ENCODE measurements around the gene MSL2. TPM values are rescaled to one million over a fixed set of nuclear protein-coding genes. Genes with fewer than 3 reads are reported as not detected.
"Not testable (repeated sequence)": the region's sequence is repeated elsewhere in the genome, so short reads cannot be mapped to it uniquely, and the experiment has no call there.

Gene MSL2
- total RNA-seq, 1 donor from 2014 or later, result 13.8 TPM

GRCh38 chr3:136192831-136193230 lies 3.3 kb downstream of the MSL2 start:
- no peak for ATAC-seq

GRCh38 chr3:136192195-136192594 lies 3.9 kb downstream of the MSL2 start:
- ATAC-seq, result not testable (repeated sequence)

DNA sequence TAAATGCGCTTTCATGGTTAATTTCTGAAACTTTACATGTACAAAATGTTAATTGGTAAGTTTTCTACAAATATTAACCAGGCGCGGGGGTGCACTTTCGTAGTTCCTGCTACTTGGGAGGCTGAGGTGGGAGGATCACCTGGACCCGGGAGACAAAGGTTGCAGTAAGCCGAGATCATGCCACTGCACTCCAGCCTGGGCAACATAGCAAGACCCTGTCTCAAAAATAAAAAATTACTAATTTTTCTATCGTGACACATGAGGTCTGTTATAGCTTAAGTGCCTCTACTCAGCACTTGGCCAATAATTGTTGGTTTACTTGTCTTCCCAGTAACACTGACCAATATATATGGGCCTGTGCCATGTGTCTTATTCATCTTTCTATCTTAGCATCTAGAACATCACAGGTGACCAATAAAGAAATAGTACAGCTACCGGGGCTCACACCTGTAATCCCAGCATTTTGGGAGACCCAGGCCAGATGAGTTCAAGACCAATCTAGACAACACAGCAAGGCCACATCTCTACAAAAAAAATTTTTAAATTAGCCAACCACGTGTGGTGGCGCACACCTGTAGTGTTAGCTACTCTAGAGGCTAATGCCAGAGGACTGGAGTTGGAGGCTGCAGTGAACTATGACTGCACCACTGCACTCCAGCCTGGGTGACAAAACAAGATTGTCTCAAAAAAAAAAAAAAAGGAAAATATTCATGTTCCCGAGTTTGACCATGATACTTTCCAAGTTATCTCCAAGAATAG lies 6.1 kb downstream of the MSL2 start:
- ATAC-seq, result no peak

DNA sequence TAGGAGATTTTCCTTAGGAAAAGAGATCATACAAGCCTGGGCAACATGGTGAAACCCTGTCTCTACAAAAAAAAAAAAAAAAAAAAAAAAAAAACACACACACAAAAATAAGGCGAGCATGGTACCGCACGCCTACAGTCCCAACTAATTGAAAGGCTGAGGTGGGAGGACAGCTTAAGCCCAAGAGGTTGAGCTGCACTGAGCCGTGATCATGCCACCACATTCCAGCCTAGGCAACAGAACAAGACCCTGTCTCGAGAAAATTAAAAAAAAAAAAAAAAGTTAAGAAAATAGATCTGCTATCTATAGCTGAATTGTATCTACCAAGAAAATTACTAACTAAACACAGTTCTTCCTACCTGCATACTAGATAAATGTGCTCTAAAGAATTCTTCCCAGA lies 7.1 kb downstream of the MSL2 start:
- ATAC-seq, result no peak

- no peak for ATAC-seq
Observed at GRCh38 chr3:136187868-136188267, 8.3 kb downstream of the MSL2 start.

DNA sequence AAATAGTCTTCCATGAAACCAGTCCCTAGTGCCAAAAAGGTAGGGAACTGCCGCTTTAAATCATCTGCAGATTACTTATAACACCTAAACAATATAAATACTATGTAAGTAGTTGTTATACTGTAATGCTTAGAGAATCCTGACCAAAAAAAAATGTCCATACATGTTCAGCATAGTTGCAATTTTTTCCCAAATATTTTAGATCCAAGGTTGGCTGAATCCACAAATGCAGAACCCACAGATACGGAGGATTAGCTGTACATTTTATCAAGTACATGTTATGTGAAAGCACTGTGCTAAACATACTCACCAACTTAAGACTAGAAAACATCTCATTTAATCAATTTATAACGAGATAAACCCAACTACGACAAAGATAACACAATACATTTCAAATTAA lies 9.3 kb downstream of the MSL2 start:
- no peak for ATAC-seq

GRCh38 chr3:136186344-136186743 lies 9.8 kb downstream of the MSL2 start:
- ATAC-seq, result peak; percentile 93

- ATAC-seq, result no peak
Observed at GRCh38 chr3:136184703-136185102, 11.4 kb downstream of the MSL2 start.

DNA sequence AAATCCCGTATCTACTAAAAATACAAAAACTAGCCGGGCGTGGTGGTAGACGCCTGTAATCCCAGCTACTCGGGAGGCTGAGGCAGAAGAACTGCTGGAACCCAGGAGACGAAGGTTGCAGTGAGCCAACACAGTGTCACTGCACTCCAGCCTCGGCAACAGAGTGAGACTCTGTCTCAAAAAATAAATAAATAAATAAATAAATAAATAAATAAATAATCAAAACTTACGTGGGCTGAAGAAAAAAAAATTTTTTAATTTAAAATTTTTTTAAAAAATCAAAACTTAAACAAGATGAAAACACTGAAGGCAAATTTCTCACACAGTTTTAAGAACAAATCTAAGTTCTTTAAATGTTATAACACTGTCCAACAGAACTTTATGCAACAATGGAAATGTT lies 14.4 kb downstream of the MSL2 start:
- ATAC-seq, result no peak

DNA sequence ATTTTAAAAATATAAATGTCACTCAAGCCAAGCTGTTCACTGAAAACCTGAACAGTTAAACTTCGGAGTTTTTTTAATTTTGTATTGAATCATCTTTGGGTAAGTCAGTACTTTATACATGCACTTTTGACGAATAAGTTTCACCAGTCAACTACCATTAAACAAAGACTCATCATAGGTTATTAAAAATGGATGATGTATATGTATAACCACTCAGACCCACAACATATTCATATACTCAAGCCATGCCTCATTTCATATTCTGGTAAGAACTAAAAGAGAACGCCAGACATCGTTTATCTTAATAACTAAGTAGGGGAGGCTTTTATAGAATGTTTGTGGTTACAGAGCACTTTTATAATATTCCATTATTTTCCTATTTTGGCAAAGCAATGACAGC lies 18.3 kb downstream of the MSL2 start:
- ATAC-seq, result no peak

- ATAC-seq, result no peak
Observed at GRCh38 chr3:136173939-136174490, 22.1 kb downstream of the MSL2 start.

DNA sequence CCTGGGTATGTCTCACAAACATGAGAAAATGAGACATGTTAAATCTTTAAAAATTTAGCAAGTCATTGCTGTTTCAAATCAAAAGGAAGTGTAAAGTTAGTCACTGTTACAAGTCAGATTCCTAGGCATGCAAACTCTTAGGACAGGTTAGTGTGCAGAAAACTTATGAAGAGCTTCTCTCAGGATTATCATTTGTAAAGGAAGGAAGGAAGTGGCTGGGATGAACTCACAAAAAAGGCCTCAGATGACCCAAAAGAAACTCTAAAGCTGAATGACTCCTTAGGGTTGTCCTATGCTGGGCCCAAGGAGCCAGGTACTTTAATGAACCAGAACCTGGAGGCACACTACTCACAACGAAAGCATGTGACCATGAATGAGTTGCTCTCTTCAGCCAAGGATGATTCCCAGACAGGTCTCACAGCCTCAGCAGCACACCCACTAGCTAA lies 25.0 kb downstream of the MSL2 start:
- ATAC-seq, result peak; percentile 91

DNA sequence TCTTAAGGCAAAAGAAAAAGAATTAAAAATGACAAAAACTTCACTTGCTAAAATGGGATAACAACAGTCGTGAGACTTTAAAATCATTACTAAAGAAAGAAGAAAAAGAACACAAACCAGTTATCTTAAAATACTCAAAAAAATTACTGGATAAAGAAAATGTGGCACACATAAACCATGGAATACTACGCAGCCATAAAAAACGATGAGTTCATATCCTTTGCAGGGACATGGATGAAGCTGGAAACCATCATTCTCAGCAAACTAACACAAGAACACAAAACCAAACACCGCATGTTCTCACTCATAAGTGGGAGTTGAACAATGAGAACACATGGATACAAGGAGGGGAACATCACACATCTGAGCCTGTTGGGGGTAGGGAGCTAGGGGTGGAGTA lies 27.9 kb downstream of the MSL2 start:
- ATAC-seq, result not testable (repeated sequence)

DNA sequence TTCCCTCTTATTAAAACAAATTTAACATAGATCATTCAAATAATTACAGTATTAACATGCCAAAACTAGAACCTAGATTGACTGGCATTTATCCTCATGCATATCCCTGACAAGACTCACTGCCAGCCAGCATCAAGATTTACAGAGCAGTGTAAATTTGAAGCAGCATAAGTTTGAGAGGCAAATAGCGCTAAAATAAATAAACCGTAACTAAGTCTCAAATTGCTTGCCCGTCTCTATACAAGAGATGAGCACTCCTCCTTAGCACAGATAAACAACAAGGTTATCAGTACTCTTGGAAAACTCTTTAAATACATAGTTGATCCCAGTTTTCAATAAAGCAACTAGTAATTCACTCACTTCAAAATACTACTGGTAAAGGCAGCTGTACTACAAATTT lies 29.6 kb downstream of the MSL2 start:
- no peak for ATAC-seq

DNA sequence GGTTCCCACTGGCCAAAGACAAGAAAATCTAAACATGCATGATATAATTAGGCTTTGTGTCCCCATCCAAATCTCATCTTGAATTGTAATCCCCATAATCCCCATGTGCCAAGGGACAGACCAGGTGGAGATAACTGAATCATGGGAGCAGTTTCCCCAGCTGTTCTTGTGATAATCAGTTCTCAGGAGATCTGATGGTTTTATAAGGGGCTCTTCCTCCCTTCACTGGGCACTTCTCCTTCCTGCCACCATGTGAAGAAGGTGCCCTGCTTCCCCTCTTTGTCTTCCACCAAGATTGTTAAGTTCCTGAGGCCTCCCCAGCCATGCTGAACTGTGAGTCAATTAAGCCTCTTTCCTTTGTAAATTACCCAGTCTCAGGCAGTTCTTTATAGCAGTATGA lies 32.5 kb downstream of the MSL2 start:
- ATAC-seq, result not testable (repeated sequence)

DNA sequence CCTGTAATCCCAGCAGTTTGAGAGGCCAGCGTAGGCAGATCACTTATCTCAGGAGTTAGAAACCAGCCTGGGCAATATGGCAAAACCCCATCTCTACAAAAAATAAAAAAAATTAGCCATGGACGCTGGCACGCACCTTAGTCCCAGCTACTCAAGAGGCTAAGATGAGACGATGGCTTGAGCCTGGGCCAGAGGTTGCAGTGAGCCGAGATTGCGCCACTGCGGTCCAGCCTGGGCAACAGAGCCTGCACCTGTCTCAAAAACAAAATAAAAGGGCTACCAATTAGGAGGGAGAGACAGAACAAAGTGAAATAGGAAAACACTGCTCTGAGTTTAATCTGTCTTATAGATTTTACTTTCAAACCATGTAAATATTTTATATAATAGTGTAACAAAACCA lies 33.8 kb downstream of the MSL2 start:
- ATAC-seq, result no peak

- ATAC-seq, result no peak
Observed at GRCh38 chr3:136161516-136161915, 34.6 kb downstream of the MSL2 start.

DNA sequence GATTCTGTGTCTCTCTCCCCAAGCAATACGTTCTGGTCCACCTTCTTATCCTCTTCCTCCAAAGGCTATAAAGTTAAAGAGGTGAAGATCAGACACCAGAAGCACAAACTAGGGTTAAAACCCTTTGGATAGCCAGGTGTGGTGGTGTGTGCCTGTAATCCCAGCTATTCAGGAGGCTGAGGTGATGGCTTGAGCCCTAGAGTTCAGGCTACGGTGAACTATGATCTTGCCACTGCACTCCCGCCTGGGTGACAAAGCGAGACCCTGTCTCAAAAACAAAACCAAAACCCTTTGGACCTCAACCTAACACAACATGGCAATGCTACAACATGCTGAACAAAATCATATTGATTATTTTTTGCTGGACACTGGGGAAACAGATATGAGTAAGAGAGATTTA lies 43.2 kb downstream of the MSL2 start:
- no peak for ATAC-seq

DNA sequence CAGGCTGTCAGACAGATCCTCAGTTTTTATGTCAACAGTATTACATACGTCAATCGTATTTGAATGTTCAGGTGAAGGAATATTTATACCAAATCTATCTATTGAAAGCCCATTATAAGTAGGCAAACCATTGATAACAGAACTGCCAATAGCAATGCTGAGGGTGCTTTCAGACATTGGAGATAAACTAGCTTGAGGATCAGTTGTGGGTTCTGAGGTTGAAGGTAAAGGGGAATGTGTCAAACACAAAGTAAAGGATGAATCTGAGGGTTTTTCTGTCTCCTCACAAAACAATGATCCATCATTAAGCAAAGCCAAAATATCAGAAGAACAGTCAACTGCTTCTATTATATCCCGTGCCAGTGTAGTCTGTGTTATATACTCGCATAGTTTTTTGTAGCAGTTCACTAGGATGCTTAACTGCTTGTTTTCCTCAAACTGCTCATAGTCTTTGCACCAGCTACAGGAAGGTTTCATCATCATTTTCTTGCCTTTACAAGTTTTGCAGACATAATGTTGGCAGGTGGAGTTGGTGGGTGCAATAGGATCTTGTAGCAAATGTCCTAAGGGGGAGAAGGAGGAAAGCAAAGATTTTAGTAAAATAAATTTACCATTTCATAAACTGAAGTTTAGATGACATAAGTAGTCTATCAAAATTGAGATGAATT lies 43.8 kb downstream of the MSL2 start:
- no peak for ATAC-seq

DNA sequence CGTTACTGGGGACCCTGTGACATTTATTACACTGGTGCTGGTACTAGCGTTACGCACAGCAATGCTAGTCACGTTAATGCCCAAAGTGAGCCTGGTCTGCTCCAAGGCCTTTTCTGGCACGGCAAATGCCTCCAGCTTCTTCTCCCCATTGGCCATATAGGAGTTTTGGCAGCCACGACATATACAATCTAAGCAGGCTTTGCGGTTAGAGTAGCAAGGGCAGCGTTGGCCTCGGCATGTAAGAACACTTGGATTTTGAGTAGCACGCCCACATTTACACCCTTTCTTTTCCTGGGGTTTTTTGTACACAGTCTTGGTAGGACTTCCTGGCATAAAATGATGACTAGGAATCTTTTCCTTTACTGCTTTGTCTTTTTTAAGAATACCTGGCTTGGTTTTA lies 44.9 kb downstream of the MSL2 start:
- peak; percentile 81 for ATAC-seq

GRCh38 chr3:136149667-136150066 lies 46.5 kb downstream of the MSL2 start:
- no peak for ATAC-seq

DNA sequence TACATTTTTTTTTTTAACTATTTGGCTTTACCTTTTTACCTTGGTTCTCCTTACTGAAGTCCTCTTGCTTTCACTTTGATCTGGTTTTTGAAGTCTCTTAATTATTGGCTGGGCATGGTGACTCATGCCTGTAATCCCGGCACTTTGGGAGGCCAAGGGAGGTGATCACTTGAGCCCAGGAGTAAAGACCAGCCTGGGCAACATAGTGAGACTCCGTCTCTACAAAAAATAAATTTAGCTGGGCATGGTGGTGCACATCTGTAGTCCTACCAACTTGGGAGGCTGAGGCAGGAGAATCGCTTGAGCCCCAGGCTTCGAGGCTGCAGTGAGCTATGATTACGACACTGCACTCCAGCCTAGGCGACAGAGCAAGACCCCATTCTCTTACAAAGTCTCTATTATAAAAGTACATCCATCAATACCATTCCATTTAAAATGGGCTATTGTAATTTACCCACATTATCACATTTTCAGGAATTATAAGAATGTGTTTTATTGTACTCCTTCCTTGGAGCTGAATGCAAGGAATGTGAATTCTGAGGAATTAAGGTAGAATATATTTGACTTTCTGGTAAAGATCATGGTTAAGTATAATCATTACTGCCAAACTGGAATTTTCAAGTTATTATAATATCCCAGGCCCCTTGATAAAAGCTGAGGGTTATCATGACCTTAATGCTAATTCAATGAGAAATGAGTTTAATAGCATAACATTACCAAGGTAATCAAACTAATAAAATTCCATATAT lies 49.0 kb downstream of the MSL2 start:
- ATAC-seq, result no peak

GRCh38 chr3:136144397-136144796 lies 51.7 kb downstream of the MSL2 start:
- not testable (repeated sequence) for ATAC-seq
